ENCODE results near the gene SPTBN4.

The SPTBN4 gene

DNA sequence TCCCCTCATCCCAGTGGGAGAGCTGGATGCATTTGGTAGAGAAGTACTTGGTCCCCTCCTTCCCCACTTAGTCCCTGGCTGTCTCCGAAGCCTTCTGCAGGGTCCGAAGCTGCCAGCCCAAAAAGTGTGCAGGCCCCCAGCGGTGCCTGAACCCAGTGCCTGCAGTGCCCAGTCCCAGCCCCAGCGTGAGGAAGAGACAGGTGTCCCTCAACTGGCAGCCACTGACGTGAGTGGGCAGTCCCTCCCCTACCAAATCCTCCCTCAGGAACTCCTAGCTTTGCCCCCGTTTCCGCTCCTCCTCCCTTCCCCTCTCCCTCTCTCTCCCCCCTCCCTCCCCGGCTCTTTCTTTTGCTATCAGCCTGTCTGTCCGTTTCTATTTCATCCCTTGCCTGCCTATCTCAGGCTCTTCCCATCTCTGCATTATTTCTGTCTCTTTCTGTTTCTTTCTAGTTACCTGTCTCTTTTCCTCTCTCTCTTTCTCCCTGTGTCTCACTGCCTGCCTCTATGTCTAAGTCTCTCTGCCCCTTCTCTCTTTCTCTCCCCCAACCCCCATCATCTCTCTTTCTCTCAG lies 132.6 kb downstream of the SPTBN4 start:
- Histone ChIP-seq H3K27me3 (peaks cover 100% of the 10 kb centered on the region), H3K4me1 (ENCODE audit: control insufficient read depth in 1 of 2, insufficient read depth in 1 of 2, low read depth in 1 of 2, low read length in 1 of 2) (peaks cover 12 to 35% of the 10 kb centered on the region in 2 experiments), H3K4me3 (ENCODE audit: low read depth in 1 of 2, low read length in 1 of 2) (no peak overlapping the region), H3K9me3 (no peaks in the 10 kb centered on the region), H3K27ac (no peak overlapping the region), H3K36me3 (no peaks in the 10 kb centered on the region)
- TF ChIP-seq, protein P1, sequence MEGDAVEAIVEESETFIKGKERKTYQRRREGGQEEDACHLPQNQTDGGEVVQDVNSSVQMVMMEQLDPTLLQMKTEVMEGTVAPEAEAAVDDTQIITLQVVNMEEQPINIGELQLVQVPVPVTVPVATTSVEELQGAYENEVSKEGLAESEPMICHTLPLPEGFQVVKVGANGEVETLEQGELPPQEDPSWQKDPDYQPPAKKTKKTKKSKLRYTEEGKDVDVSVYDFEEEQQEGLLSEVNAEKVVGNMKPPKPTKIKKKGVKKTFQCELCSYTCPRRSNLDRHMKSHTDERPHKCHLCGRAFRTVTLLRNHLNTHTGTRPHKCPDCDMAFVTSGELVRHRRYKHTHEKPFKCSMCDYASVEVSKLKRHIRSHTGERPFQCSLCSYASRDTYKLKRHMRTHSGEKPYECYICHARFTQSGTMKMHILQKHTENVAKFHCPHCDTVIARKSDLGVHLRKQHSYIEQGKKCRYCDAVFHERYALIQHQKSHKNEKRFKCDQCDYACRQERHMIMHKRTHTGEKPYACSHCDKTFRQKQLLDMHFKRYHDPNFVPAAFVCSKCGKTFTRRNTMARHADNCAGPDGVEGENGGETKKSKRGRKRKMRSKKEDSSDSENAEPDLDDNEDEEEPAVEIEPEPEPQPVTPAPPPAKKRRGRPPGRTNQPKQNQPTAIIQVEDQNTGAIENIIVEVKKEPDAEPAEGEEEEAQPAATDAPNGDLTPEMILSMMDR (IDR thresholded peaks at IDR 0.05) = no peak

DNA sequence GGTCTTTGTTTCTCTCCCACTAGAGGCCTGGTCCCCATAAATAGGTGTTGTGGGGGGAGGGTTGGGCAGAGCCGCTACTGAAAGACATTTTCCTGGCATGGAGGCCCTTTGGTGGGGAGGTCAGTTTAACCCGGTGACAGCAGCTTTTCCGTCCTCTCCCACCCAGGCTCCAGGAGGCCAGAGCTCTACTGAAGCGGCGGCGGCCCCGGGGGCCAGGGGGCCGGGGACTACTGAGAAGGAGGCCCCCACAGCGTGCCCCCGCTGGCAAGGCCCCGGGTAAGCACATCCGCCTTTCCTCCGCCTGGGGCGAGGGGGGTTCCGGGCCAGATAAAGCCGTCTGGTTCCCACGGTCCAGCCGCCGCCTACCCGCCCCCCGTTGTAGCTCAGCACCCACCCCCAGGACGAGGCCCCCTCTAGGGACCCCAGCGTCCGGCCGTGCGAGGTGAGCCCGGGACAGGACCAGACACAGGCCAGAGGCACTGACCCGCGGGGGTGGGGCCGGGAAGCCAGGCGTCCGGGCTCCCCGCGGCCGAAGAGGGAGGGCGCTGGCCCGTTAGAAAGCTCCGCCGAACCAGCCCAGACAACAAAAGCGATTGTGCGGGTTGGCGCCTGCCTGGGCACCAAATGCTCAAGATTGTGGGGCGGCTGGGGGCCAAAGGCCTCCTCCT lies 133.2 kb downstream of the SPTBN4 start:
- Histone ChIP-seq H3K36me3 (no peaks in the 10 kb centered on the region), H3K27ac (no peak overlapping the region), H3K4me1 (ENCODE audit: control insufficient read depth in 1 of 2, insufficient read depth in 1 of 2, low read depth in 1 of 2, low read length in 1 of 2) (peaks cover 18 to 39% of the 10 kb centered on the region in 2 experiments), H3K27me3 (peaks cover 100% of the 10 kb centered on the region), H3K4me3 (ENCODE audit: low read depth in 1 of 2, low read length in 1 of 2) (no peak overlapping the region), H3K9me3 (no peaks in the 10 kb centered on the region)
- TF ChIP-seq, protein P1 (IDR thresholded peaks at IDR 0.05) = no peak

DNA sequence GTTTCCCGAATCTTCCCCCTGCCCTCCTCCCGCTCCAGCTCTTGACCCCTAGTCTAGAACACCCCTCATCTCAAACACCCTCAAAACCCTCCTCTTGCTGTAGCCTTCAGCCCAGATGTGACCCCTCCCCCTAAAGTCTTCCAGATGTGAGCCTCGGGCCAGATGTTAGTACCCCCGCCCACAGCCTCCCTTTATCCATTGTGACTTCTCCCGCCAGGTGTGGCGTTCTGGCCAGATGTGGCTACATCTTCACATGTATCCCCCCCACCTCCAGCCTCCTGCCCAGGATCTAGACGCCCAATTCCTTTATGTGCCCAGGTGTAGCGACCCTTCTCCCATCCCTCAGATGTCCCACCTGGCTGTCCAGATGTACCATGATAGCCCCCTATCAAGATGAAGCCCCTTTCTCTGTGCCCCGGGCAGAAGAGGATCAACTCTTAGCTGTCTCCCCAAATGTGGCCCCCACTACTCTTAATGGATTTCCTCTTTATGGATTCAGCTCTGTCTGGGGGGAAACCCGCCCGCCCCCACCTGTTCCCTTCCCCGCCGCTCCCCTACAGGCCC lies 133.9 kb downstream of the SPTBN4 start:
- Histone ChIP-seq H3K4me3 (ENCODE audit: low read depth in 1 of 2, low read length in 1 of 2) (no peak overlapping the region), H3K27me3 (peaks cover 100% of the 10 kb centered on the region), H3K36me3 (no peaks in the 10 kb centered on the region), H3K4me1 (ENCODE audit: control insufficient read depth in 1 of 2, insufficient read depth in 1 of 2, low read depth in 1 of 2, low read length in 1 of 2) (peaks cover 24 to 46% of the 10 kb centered on the region in 2 experiments), H3K27ac (no peak overlapping the region), H3K9me3 (no peaks in the 10 kb centered on the region)
- TF ChIP-seq, protein P1 (IDR thresholded peaks at IDR 0.05) = no peak

DNA sequence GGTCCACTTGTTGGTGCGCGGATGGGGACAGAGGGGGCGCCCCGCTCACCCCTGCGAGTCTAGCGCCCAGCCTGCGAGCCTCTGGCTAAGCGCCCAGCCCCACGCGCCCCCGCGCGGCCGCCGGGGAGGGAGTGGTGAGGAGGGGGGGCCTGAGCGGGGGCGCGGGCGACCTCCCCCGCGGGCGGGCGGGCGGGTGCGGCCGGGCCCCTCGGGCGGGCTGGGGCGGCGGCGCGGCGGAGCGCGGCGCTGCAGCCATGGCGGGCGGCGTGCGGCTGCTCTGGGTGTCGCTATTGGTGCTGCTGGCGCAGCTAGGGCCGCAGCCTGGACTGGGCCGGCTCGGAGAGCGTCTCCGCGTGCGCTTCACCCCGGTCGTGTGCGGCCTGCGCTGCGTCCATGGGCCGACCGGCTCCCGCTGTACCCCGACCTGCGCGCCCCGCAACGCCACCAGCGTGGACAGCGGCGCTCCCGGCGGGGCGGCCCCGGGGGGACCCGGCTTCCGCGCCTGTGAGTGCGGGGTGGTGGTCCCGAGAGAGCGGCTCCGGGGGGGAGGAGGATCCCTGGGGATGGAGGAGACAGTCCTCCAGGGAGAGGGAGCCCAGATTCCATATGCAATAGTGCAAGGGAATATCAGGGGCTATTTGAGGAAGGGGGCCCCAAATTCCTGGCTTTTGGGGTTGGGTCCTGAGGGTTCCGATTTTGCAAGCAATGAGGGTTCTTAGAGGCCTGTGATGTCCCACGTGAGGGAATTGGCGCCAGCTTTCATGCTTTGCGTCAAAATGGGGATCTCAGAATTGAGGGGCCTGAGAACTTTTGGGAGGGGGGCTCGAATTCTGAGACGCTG lies 134.6 kb downstream of the SPTBN4 start, which contains the start of gene LTBP4:
TSS of gene LTBP4 (plus strand) at position 236 of the 841 bp plus-strand sequence. CDS start at position 255, 19 bp downstream.
- H3K36me3 ChIP-seq = no peaks in the 10 kb centered on the region
- H3K4me3 ChIP-seq (ENCODE audit: low read depth in 1 of 2, low read length in 1 of 2) = no peak within 1 kb of the TSS
- no peaks in the 10 kb centered on the region for H3K9me3 ChIP-seq
- TF ChIP-seq, protein P1 (IDR thresholded peaks at IDR 0.05) = no peak
- H3K27ac ChIP-seq = no peak within 1 kb of the TSS
- peaks cover 29 to 52% of the 10 kb centered on the region in 2 experiments for H3K4me1 ChIP-seq (ENCODE audit: control insufficient read depth in 1 of 2, insufficient read depth in 1 of 2, low read depth in 1 of 2, low read length in 1 of 2)
- peaks cover 100% of the 10 kb centered on the region for H3K27me3 ChIP-seq

DNA sequence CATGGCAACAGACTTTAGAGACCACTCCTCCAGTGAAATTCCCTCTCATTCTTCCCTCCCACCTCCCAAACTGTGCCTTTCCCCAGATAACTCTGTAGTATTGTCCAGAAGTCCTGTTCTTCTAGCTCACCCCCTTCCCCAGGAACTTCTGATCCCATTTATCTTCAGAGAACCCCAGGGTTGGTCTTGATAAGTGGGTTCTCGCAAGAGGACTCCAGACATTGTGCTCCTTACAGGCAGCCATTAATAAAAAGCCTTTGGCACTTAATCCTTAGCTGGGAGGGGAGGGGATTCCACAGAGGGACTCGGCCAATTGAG lies 136.2 kb downstream of the SPTBN4 start:
- TF ChIP-seq, protein P1 (IDR thresholded peaks at IDR 0.05) = no peak

More for the DNA sequence above, 136.2 kb downstream of the SPTBN4 start:
- Histone ChIP-seq H3K4me3 (ENCODE audit: low read depth in 1 of 2, low read length in 1 of 2) (no peak overlapping the region), H3K4me1 (ENCODE audit: control insufficient read depth in 1 of 2, insufficient read depth in 1 of 2, low read depth in 1 of 2, low read length in 1 of 2) (peaks cover 26 to 43% of the 10 kb centered on the region in 2 experiments), H3K27ac (no peak overlapping the region), H3K27me3 (peaks cover 100% of the 10 kb centered on the region), H3K36me3 (no peaks in the 10 kb centered on the region), H3K9me3 (no peaks in the 10 kb centered on the region)

Measured in neutrophil (primary cell).